Endothelial cell of umbilical vein (primary cell): Measurements from ENCODE around the gene ZDHHC14.

Experiments used
- CTCF ChIP-seq, 2 donors: IDR thresholded peaks; 1 replicate in 1 of 2; 2 replicates in 1 of 2; pipeline ENCODE4 v1.5.1; 2011; ENCODE audit warnings: low read length in 2 of 2, mild to moderate bottlenecking in 2 of 2, moderate library complexity in 2 of 2, control low read depth in 1 of 2, inconsistent platforms in 1 of 2, low read depth in 1 of 2; ENCODE audit not compliant: insufficient read depth in 1 of 2; ENCODE audit errors: extremely low read depth in 1 of 2
- FOS ChIP-seq: IDR thresholded peaks from 2 replicates; pipeline ENCODE4 v1.6.1; 2011; ENCODE audit warnings: mild to moderate bottlenecking, low read length, moderate library complexity, borderline replicate concordance; ENCODE audit not compliant: insufficient read depth

- TF ChIP-seq FOS (no peak), CTCF (IDR thresholded peaks at IDR 0.05; ENCODE audit: extremely low read depth in 1 of 2, insufficient read depth in 1 of 2, low read depth in 1 of 2, low read length in 2 of 2) (no peak)
Observed at GRCh38 chr6:157651731-157652490, 270.9 kb downstream of the ZDHHC14 start.
